ENCODE results near the gene NGLY1. TPM values are rescaled to one million over a fixed set of nuclear protein-coding genes. Genes with fewer than 3 reads are reported as not detected.

NGLY1 gene
- total and polyA plus RNA-seq, 2 of the 4 experiments (the other 2 are of a cell fraction): 10.0 to 14.9 TPM

DNA sequence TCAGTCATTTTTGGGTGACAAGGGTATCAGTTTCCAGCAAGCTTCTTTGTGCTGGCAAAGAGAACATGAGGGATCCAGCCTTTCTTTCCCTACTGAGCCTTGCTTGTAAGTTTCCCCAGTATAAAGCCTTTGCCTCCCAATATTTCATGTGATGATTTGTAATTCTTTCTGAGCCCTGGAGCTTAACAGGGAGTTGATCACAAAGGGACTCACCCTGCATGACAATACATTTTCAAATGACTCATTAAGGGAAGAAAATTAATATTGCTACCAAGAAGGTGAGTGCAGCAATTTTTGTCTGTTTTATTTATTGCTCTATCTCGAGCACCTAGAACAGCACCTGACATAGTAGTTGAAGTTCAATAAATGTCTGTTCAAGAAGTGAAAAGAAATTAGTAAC lies 34.4 kb upstream of the NGLY1 start:
- BruUV-seq (replicated peaks): no TSS peak

More for the DNA sequence above, 34.4 kb upstream of the NGLY1 start:
- Histone ChIP-seq H4K8ac (ENCODE audit: low read depth in 2 of 2, low read length in 2 of 2) (no peak overlapping the region), H4K91ac (ENCODE audit: insufficient read depth, low read depth, low read length) (no peak overlapping the region), H3K4me3 (ENCODE audit: insufficient read depth, low read depth, low read length) (no peak overlapping the region), H3K79me1 (ENCODE audit: low read depth in 1 of 2, low read length in 2 of 2) (no peaks in the 10 kb centered on the region), H3K4me1 (ENCODE audit: control insufficient read depth, insufficient read depth, low read length) (no peaks in the 10 kb centered on the region), H3K9me1 (ENCODE audit: insufficient read depth, low read length) (no peaks in the 10 kb centered on the region), H3K23ac (ENCODE audit: low read depth, low read length) (no peak overlapping the region), H2AK9ac (replicated peaks; ENCODE audit: low read depth, low read length, poor library complexity) (no peak overlapping the region), H2AFZ (replicated peaks; ENCODE audit: low read length, poor library complexity) (no peak overlapping the region), H2BK20ac (ENCODE audit: low read depth, low read length) (no peak overlapping the region), H2BK120ac (ENCODE audit: low read depth, low read length) (no peak overlapping the region), H4K5ac (ENCODE audit: low read depth, low read length) (no peak overlapping the region), H3K14ac (replicated peaks; ENCODE audit: low read depth, low read length) (no peak overlapping the region), H3K9ac (ENCODE audit: low read depth, low read length) (no peak overlapping the region), H3K36me3 (ENCODE audit: control insufficient read depth, insufficient read depth, low read length) (no peaks in the 10 kb centered on the region), H3K4me2 (ENCODE audit: low read depth, low read length) (no peak overlapping the region), H3K27ac (ENCODE audit: insufficient read depth, low read length) (no peak overlapping the region), H3K27me3 (ENCODE audit: control insufficient read depth, insufficient read depth, low read length) (peaks cover 4% of the 10 kb centered on the region), H3K9me3 (ENCODE audit: control insufficient read depth, insufficient read depth, low read length) (0 out of 2 replicates have a peak, but pooled peaks cover 2% of the 10 kb centered on the region), H2AK5ac (ENCODE audit: low read depth, low read length) (no peak overlapping the region), H2BK5ac (ENCODE audit: low read depth, low read length, poor library complexity, severe bottlenecking) (no peak overlapping the region), H2BK15ac (ENCODE audit: low read depth, low read length) (no peak overlapping the region), H4K20me1 (ENCODE audit: insufficient read depth, low read length) (peaks cover 4% of the 10 kb centered on the region; the same call in 1 of the 2 replicates), H3K4ac (ENCODE audit: low read depth, low read length) (no peak overlapping the region), H3K18ac (ENCODE audit: low read depth, low read length) (no peak overlapping the region), H3K56ac (ENCODE audit: extremely low read depth, insufficient read depth, low read length) (no peak overlapping the region)
- intact Hi-C loops (cut with micrococcal nuclease): no loop called here
- in situ Hi-C loops (cut with MboI; ENCODE audit: low sequenced_read_pairs): no loop called here
- ChIA-PET CTCF (no interaction called here), POLR2A (ENCODE audit: unreplicated experiment) (no interaction called here)
- DNase-seq (no peak), ATAC-seq (ENCODE audit: low read depth) (no peak)
- dilution Hi-C loops (cut with HindIII; ENCODE audit: low sequenced_read_pairs, unreplicated experiment): no loop called here
- TF ChIP-seq, protein P1, sequence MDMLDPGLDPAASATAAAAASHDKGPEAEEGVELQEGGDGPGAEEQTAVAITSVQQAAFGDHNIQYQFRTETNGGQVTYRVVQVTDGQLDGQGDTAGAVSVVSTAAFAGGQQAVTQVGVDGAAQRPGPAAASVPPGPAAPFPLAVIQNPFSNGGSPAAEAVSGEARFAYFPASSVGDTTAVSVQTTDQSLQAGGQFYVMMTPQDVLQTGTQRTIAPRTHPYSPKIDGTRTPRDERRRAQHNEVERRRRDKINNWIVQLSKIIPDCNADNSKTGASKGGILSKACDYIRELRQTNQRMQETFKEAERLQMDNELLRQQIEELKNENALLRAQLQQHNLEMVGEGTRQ (IDR thresholded peaks at IDR 0.05; ENCODE audit: low read depth, low read length): no peak
- TF ChIP-seq, protein P2, sequence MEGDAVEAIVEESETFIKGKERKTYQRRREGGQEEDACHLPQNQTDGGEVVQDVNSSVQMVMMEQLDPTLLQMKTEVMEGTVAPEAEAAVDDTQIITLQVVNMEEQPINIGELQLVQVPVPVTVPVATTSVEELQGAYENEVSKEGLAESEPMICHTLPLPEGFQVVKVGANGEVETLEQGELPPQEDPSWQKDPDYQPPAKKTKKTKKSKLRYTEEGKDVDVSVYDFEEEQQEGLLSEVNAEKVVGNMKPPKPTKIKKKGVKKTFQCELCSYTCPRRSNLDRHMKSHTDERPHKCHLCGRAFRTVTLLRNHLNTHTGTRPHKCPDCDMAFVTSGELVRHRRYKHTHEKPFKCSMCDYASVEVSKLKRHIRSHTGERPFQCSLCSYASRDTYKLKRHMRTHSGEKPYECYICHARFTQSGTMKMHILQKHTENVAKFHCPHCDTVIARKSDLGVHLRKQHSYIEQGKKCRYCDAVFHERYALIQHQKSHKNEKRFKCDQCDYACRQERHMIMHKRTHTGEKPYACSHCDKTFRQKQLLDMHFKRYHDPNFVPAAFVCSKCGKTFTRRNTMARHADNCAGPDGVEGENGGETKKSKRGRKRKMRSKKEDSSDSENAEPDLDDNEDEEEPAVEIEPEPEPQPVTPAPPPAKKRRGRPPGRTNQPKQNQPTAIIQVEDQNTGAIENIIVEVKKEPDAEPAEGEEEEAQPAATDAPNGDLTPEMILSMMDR (conservative IDR thresholded peaks at IDR 0.05; ENCODE audit: low read depth, low read length): no peak
- no CpG with 5 or more reads among the region's 1 CpG for WGBS, 2 experiments (ENCODE audit: extremely low coverage in 2 of 2, insufficient read length in 1 of 2)
